ENCODE data around the gene GLB1L3.

GLB1L3 gene

GRCh38 chr11:134238956-134239355 is 37.2 kb upstream of the GLB1L3 start:
- peaks cover 23% of the 10 kb centered on the region for H3K36me3 ChIP-seq (ENCODE audit: insufficient read depth, low read length)
- H3K27me3 ChIP-seq (ENCODE audit: insufficient read depth, low read length), result no peaks in the 10 kb centered on the region
- H3K4me1 ChIP-seq (ENCODE audit: insufficient read depth, low read length), result no peaks in the 10 kb centered on the region
- WGBS, result 95% methylated on average over 5 of the region's 5 CpGs
- no peak overlapping the region for H3K4me3 ChIP-seq (ENCODE audit: low read length)
- no peak overlapping the region for H3K9ac ChIP-seq (ENCODE audit: low read depth, low read length)
- H3K9me3 ChIP-seq (ENCODE audit: insufficient read depth, low read depth, low read length), result no peaks in the 10 kb centered on the region
- H3K27ac ChIP-seq (ENCODE audit: low read depth, low read length), result no peak overlapping the region

- H3K27me3 ChIP-seq (ENCODE audit: insufficient read depth, low read length), result no peaks in the 10 kb centered on the region
- H3K9ac ChIP-seq (ENCODE audit: low read depth, low read length), result no peak overlapping the region
- H3K9me3 ChIP-seq (ENCODE audit: insufficient read depth, low read depth, low read length), result no peaks in the 10 kb centered on the region
- no peak overlapping the region for H3K27ac ChIP-seq (ENCODE audit: low read depth, low read length)
- 75% methylated on average over 6 of the region's 6 CpGs for WGBS
- H3K36me3 ChIP-seq (ENCODE audit: insufficient read depth, low read length), result peaks cover 29% of the 10 kb centered on the region
- H3K4me1 ChIP-seq (ENCODE audit: insufficient read depth, low read length), result no peaks in the 10 kb centered on the region
- H3K4me3 ChIP-seq (ENCODE audit: low read length), result no peak overlapping the region
These were observed 35.6 kb upstream of the GLB1L3 start for GRCh38 chr11:134240592-134240991.

- Histone ChIP-seq H3K27ac (ENCODE audit: low read depth, low read length) (no peak overlapping the region), H3K36me3 (ENCODE audit: insufficient read depth, low read length) (peaks cover 28% of the 10 kb centered on the region), H3K27me3 (ENCODE audit: insufficient read depth, low read length) (no peaks in the 10 kb centered on the region), H3K4me1 (ENCODE audit: insufficient read depth, low read length) (no peaks in the 10 kb centered on the region), H3K4me3 (ENCODE audit: low read length) (no peak overlapping the region), H3K9ac (ENCODE audit: low read depth, low read length) (no peak overlapping the region), H3K9me3 (ENCODE audit: insufficient read depth, low read depth, low read length) (no peaks in the 10 kb centered on the region)
- WGBS, result 94% methylated on average over 8 of the region's 9 CpGs
These were observed 33.8 kb upstream of the GLB1L3 start for GRCh38 chr11:134242376-134242775.

GRCh38 chr11:134243913-134244312 is 32.3 kb upstream of the GLB1L3 start:
- Histone ChIP-seq H3K9me3 (ENCODE audit: insufficient read depth, low read depth, low read length) (no peaks in the 10 kb centered on the region), H3K27me3 (ENCODE audit: insufficient read depth, low read length) (no peaks in the 10 kb centered on the region), H3K36me3 (ENCODE audit: insufficient read depth, low read length) (peaks cover 43% of the 10 kb centered on the region), H3K9ac (ENCODE audit: low read depth, low read length) (no peak overlapping the region), H3K4me3 (ENCODE audit: low read length) (no peak overlapping the region), H3K27ac (ENCODE audit: low read depth, low read length) (no peak overlapping the region), H3K4me1 (ENCODE audit: insufficient read depth, low read length) (no peaks in the 10 kb centered on the region)
- 92% methylated on average over 4 of the region's 4 CpGs for WGBS

- no peak overlapping the region for H3K27ac ChIP-seq (ENCODE audit: low read depth, low read length)
- H3K36me3 ChIP-seq (ENCODE audit: insufficient read depth, low read length), result peaks cover 50% of the 10 kb centered on the region
- H3K27me3 ChIP-seq (ENCODE audit: insufficient read depth, low read length), result no peaks in the 10 kb centered on the region
- H3K9me3 ChIP-seq (ENCODE audit: insufficient read depth, low read depth, low read length), result no peaks in the 10 kb centered on the region
- H3K4me1 ChIP-seq (ENCODE audit: insufficient read depth, low read length), result no peaks in the 10 kb centered on the region
- 76% methylated on average over 7 of the region's 7 CpGs for WGBS
- no peak overlapping the region for H3K4me3 ChIP-seq (ENCODE audit: low read length)
- no peak overlapping the region for H3K9ac ChIP-seq (ENCODE audit: low read depth, low read length)
These were observed 31.6 kb upstream of the GLB1L3 start for GRCh38 chr11:134244593-134244992.

- Histone ChIP-seq H3K27ac (ENCODE audit: low read depth, low read length) (no peak overlapping the region), H3K36me3 (ENCODE audit: insufficient read depth, low read length) (peaks cover 55% of the 10 kb centered on the region), H3K27me3 (ENCODE audit: insufficient read depth, low read length) (no peaks in the 10 kb centered on the region), H3K4me3 (ENCODE audit: low read length) (no peak overlapping the region), H3K9ac (ENCODE audit: low read depth, low read length) (no peak overlapping the region), H3K4me1 (ENCODE audit: insufficient read depth, low read length) (no peaks in the 10 kb centered on the region), H3K9me3 (ENCODE audit: insufficient read depth, low read depth, low read length) (no peaks in the 10 kb centered on the region)
- 93% methylated on average over 14 of the region's 14 CpGs for WGBS
These were observed 30.7 kb upstream of the GLB1L3 start for GRCh38 chr11:134245434-134245833.

- Histone ChIP-seq H3K4me1 (ENCODE audit: insufficient read depth, low read length) (no peaks in the 10 kb centered on the region), H3K9ac (ENCODE audit: low read depth, low read length) (no peak overlapping the region), H3K36me3 (ENCODE audit: insufficient read depth, low read length) (peaks cover 62% of the 10 kb centered on the region), H3K27me3 (ENCODE audit: insufficient read depth, low read length) (no peaks in the 10 kb centered on the region), H3K4me3 (ENCODE audit: low read length) (no peak overlapping the region), H3K27ac (ENCODE audit: low read depth, low read length) (no peak overlapping the region), H3K9me3 (ENCODE audit: insufficient read depth, low read depth, low read length) (no peaks in the 10 kb centered on the region)
- 90% methylated on average over 11 of the region's 11 CpGs for WGBS
These were observed 30.1 kb upstream of the GLB1L3 start for GRCh38 chr11:134246100-134246499.

- Histone ChIP-seq H3K36me3 (ENCODE audit: insufficient read depth, low read length) (peaks cover 67% of the 10 kb centered on the region), H3K27me3 (ENCODE audit: insufficient read depth, low read length) (no peaks in the 10 kb centered on the region), H3K4me3 (ENCODE audit: low read length) (no peak overlapping the region), H3K27ac (ENCODE audit: low read depth, low read length) (no peak overlapping the region), H3K9me3 (ENCODE audit: insufficient read depth, low read depth, low read length) (no peaks in the 10 kb centered on the region), H3K9ac (ENCODE audit: low read depth, low read length) (no peak overlapping the region), H3K4me1 (ENCODE audit: insufficient read depth, low read length) (peaks cover 4% of the 10 kb centered on the region)
- WGBS, result 91% methylated on average over 1 of the region's 4 CpGs
These were observed 29.5 kb upstream of the GLB1L3 start for GRCh38 chr11:134246678-134247077.

- H3K36me3 ChIP-seq (ENCODE audit: insufficient read depth, low read length), result peaks cover 55% of the 10 kb centered on the region
- no peak overlapping the region for H3K27ac ChIP-seq (ENCODE audit: low read depth, low read length)
- WGBS, result 93% methylated on average over 7 of the region's 7 CpGs
- H3K9me3 ChIP-seq (ENCODE audit: insufficient read depth, low read depth, low read length), result no peaks in the 10 kb centered on the region
- no peaks in the 10 kb centered on the region for H3K27me3 ChIP-seq (ENCODE audit: insufficient read depth, low read length)
- H3K9ac ChIP-seq (ENCODE audit: low read depth, low read length), result no peak overlapping the region
- H3K4me3 ChIP-seq (ENCODE audit: low read length), result no peak overlapping the region
- peaks cover 11% of the 10 kb centered on the region for H3K4me1 ChIP-seq (ENCODE audit: insufficient read depth, low read length)
These were observed 27.2 kb upstream of the GLB1L3 start for GRCh38 chr11:134248910-134249480.

- Histone ChIP-seq H3K27me3 (ENCODE audit: insufficient read depth, low read length) (no peaks in the 10 kb centered on the region), H3K36me3 (ENCODE audit: insufficient read depth, low read length) (peaks cover 48% of the 10 kb centered on the region), H3K9me3 (ENCODE audit: insufficient read depth, low read depth, low read length) (no peaks in the 10 kb centered on the region), H3K4me3 (ENCODE audit: low read length) (no peak overlapping the region), H3K9ac (ENCODE audit: low read depth, low read length) (no peak overlapping the region), H3K27ac (ENCODE audit: low read depth, low read length) (no peak overlapping the region), H3K4me1 (ENCODE audit: insufficient read depth, low read length) (peaks cover 19% of the 10 kb centered on the region)
- WGBS, result 93% methylated on average over 3 of the region's 3 CpGs
These were observed 25.9 kb upstream of the GLB1L3 start for GRCh38 chr11:134250246-134250645.

- Histone ChIP-seq H3K27me3 (ENCODE audit: insufficient read depth, low read length) (no peaks in the 10 kb centered on the region), H3K9me3 (ENCODE audit: insufficient read depth, low read depth, low read length) (no peaks in the 10 kb centered on the region), H3K36me3 (ENCODE audit: insufficient read depth, low read length) (peaks cover 47% of the 10 kb centered on the region), H3K9ac (ENCODE audit: low read depth, low read length) (no peak overlapping the region), H3K4me3 (ENCODE audit: low read length) (no peak overlapping the region), H3K27ac (ENCODE audit: low read depth, low read length) (no peak overlapping the region), H3K4me1 (ENCODE audit: insufficient read depth, low read length) (peaks cover 19% of the 10 kb centered on the region)
- 93% methylated on average over 2 of the region's 2 CpGs for WGBS
These were observed 25.5 kb upstream of the GLB1L3 start for GRCh38 chr11:134250675-134251074.

Measured in HUES64 (cell line).